HG03378 (cell line): Measurements from ENCODE around the gene EVL.
"Not testable (repeated sequence)": the region's sequence is repeated elsewhere in the genome, so short reads cannot be mapped to it uniquely, and the experiment has no call there.

ENCODE experiments used
- ATAC-seq: cut with Tn5 transposase; IDR thresholded peaks from one replicate; pipeline ENCODE4 v1.9.1; 2021; ENCODE audit warnings: mild to moderate bottlenecking, moderate library complexity; ENCODE audit not compliant: unreplicated experiment

Gene EVL

DNA sequence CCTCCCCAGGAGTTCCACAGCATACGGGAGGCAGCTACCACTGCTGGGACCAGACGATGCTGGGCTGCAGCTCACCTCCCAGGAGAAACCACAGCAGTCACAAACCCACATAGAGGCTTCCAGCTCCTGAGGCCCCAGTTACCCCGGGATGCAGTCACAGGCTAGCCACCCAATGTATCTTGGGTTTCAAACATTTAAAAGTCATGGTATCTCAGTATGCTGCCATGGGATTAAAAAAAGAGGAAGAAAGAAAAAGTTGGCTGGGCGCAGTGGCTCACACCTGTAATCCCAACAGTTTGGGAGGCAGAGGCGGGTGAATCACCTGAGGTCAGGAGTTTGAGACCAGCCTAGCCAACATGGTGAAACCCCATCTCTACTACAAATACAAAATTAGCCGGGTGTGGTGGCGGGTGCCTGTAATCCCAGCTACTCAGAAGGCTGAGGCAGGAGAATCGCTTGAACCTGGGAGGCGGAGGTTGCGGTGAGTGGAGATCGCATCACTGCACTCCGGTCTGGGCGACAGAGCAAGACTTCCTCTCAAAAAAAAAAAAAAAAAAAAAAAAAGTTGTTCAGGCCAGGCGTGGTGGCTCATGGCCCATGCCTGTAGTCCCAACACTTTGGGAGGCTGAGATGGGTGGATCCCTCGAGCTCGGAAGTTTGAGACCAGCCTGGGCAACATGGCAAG is 92.5 kb downstream of the EVL start:
- ATAC-seq = not testable (repeated sequence)

DNA sequence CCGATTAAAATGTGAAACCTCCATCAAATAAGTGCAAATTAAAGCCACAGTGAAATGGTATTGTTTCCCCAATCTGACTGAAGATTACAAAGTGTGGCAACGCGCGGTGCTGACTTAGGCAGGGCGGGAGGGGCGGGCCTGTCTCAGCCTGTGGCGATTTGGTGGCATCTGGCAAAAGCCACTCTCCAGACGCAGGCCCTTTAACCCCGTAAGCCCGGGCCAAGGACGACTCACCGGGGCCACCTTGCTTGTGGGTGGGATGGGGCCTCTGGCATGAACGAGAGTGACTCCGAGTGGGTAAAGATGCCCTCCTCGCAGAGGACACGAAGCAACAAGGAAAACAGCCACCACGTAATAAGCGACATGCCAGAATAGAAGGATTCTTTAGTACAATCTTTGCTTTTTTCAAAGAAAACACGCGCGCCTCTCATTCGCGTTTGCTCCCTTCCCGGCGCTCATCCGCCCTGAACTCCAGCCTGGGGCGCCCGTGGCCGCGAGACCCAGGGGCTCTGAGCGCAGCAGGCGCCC is 93.4 kb downstream of the EVL start:
- no peak for ATAC-seq

DNA sequence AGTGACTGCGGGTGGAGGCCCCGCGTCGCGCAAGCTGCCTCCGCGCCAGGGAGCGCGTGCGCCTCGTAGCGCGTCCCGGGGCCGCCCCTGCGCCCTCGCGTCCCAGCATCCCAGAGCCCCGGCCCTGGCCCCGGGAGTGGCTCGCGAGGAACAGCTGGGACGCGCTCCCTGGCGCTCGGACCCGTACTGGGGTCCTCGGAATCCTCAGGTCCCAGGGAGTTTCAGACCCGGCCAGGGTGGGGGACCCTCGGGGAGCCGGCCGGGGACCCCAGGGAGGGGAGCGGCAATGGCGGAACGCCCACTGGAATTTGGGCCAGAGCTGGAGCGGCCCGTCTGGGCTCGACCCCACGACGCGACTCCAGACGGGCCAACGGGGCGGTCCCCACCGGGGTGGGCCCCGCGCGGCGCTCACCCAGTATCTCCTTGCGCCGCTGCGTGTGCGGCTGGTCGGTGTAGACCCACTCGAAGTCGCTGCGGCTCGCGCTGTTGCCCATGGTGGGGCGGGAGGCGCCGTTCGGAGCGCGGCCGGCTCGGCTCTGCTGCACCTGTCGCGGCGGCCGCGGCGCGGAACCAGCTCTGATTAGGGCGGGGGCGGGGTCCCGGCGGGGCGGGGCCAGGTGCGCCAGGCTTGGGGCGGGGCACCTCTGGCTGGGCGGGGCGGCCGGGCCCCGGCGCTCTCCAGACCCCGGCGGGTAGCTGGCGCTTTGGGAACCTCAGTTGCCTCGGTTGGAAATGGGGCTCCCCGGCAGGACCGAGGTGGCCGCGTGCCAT is 94.1 kb downstream of the EVL start, which contains the start of gene DEGS2:
Gene DEGS2 (minus strand): TSS at position 552 of the 771 bp plus-strand sequence. CDS start 58 bp downstream, at position 494.
- no peak for ATAC-seq

DNA sequence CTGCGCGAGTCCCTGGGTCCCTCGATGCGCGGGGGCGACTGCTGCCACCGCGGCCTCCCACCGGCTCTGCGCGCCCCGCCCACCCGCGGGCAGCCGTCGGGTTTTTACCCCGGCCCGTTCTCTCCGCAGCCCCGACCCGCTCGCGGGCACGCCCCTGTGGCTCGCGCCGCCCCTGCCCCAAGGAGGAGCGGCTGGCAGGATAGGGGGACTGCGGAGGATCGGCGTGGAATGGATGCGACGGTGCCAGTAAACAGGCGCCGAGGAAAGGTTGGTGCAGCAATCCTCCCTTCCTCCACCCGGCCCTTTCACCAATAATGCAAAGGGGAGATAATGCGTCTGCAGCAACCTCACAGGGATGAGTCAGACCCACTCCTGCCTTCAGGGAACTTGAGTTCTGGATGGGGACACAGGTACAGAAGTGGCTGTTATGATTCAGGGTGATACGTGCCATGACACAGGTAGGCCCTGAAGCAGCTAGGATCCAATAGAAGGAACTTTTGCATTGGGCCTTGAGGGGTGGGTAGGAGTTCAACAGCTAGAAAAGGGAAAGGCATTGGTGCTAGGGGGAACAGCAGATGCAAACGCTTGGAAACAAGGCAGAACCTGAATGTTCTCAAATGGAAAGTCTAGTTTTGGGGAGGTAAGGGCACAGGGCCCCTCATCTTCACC is 94.8 kb downstream of the EVL start:
- ATAC-seq = no peak

DNA sequence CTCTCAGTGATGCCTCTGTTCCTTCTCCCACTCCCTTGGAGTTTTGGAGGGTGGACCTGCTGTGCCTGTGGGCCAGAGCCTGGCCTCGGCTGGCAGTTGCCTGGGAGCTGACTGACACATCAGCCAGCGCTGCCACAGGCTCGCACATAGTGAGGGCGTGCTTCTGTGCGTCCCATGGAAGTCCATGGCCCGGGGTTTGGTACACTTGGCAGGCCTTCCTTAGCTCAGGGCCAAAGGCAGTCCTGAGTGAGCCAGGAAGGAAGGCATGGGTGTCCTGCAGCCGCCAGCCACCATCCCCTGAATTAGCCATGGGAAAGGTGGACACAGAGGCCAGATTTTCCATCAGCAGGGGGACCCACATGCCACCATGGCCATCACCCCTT is 95.3 kb downstream of the EVL start:
- no peak for ATAC-seq

DNA sequence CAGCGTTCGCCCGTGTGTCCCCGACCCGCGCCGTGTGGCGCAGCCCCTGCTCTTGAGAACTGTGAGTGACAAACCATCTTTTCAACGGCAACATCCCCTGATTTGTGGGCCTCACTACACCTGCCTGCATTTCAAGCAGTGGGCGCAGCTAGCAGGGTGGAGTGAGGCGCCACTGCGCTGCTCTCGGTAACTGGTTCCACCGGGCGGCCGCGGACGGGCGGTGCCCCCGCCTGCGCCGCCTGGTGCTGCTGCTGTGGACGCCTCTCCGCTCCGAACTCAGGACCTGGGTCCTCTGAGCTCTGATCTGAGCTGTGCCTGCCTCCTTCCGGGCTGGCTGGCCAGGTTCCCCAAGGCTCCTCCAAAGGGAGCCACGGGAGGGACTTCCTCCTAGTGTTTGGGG is 100.2 kb downstream of the EVL start:
- ATAC-seq = no peak

DNA sequence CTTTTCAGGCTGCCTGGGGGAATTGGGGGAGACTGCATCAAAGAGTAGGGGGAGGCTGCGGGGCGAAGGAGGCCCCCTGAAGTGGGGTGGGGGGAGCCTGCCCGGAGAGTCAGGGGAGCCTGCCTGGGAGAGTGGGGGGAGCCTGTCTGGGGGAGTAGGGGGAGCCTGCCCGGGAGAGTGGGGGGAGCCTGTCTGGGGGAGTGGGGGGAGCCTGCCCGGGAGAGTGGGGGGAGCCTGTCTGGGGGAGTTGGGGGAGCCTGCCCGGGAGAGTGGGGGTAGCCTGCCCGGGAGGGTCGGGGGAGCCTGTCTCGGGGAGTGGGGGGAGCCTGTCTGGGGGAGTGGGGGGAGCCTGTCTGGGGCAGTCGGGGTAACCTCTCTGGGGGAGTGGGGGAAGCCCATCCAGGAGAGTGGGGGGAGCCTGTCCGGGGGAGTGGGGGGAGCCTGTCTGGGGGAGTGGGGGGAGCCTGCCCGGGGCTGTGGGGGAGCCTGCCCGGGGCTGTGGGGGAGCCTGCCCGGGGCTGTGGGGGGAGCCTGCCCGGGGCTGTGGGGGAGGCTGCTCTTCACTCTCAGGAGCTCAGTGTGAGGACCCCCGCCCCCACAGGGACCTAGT is 100.7 kb downstream of the EVL start:
- no peak for ATAC-seq

DNA sequence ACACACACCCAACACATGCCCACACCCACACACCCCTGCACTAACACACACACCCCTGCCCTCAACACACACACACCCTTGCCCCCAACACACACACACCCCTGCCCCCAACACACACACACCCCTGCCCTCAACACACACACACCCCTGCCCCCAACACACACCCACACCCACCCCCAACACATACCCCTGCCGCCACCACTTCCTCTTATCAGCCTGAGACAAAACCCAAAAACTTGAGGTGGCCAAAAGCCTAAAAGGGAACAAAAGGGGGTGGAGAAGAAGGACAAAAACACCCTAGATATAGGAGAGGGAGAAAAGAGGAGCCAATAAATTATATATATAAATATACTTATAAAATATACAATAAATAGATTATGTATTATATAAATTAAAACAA is 103.3 kb downstream of the EVL start:
- ATAC-seq = no peak

DNA sequence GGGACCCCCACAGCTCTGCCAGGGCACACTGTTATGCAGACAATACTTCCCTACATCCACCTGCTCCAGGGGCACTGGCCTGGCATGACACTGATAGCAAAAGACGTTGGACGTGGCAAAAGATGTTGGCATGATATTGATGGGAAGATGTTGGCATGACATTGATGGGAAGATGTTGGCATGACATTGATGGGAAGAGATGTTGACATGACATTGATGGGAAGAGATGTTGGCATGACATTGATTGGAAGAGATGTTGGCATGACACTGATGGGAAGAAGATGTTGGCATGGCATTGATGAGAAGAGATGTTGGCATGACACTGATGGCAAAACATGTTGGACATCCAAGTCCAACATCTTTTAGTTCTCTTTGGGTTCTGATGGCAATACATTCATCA is 105.7 kb downstream of the EVL start:
- ATAC-seq = no peak

DNA sequence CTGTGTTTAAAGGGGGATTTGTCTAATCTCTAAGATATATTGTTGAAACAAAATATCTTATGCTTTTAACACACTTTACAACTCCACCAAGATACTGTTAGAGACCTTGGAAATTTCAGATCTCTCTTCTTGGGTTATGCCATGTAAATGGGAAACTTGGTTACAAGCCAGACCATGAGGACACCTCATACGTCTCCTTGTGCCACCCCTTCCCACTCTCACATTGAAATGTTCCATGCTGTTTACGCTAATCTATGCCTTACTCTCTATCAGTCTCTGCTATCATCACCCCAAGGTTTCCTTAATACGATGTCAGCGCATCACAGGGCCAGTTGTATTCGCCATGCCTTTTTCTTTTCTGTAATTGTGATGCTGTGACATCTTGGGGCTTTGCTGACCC is 107.6 kb downstream of the EVL start:
- ATAC-seq = no peak

DNA sequence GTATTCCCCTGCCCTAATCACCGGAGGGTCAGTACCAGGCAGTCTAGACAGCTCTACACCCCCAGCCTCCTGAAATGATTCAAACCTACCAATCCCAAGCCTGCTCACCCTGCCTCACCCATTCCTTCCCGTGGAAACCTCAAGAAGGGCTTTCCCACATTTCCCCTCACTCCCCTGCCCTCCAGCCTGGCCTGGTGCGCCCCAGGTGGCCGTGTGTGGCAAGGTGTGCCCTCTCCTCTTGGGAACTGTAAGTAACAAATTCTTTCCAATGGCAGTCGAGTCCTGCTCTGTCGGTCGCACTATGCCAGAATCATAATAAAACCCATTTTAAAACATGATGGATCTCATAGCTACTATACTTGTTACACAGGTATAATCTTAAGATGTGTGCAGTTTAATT is 108.1 kb downstream of the EVL start:
- ATAC-seq = no peak

DNA sequence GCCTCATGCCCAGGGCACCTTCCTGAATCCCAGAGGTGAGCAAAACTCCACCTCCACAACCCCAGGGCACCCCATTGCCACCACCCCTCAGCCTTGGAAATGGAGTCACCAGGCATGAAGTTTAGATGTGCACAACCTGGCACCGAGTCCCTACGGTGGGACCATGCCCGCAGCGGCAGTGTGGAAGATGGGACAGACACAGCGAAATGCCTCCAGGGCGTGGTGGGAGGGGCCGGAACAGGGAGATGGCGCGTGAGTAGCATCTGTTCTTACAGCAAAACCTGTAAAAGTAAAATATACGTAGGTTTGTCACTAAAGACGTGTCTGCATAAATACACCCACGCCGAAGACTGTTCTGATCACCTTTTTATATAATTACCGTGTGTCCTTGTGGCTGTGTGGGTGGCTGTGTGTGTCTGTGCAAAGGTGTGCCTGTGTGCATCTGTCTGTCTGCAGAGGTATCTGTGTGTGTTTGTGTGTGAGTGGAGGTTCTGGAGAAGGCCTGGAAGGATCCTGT is 111.6 kb downstream of the EVL start:
- no peak for ATAC-seq

DNA sequence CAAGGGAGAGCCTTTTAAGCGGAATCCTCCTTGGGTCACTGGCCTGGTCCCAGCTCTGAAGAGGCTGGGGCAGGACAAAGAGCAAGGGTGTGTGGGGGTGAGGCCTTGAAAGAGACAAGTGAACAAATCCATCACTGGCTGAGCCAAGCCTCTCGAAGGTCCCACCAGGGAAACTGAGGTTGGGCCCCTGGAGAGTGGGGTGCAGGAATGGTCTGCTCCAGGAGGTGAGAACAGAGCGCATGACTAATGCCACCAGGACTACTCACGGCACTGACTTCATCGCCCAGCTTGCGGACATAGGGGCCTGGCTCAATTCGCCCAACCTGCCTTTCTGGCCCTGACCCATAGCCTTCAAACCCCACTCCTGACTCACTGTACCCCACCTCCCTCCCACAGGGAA is 113.5 kb downstream of the EVL start:
- ATAC-seq = no peak

DNA sequence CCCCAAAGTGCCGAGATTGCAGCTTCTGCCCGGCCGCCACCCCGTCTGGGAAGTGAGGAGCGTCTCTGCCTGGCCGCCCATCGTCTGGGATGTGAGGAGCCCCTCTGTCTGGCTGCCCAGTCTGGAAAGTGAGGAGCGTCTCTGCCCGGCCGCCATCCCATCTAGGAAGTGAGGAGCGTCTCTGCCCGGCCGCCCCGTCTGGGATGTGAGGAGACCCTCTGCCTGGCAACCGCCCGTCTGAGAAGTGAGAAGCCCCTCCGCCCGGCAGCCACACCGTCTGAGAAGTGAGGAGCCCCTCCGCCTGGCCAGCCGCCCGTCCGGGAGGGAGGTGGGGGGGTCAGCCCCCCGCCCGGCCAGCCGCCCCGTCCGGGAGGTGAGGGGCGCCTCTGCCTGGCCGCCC is 115.4 kb downstream of the EVL start:
- ATAC-seq = not testable (repeated sequence)

DNA sequence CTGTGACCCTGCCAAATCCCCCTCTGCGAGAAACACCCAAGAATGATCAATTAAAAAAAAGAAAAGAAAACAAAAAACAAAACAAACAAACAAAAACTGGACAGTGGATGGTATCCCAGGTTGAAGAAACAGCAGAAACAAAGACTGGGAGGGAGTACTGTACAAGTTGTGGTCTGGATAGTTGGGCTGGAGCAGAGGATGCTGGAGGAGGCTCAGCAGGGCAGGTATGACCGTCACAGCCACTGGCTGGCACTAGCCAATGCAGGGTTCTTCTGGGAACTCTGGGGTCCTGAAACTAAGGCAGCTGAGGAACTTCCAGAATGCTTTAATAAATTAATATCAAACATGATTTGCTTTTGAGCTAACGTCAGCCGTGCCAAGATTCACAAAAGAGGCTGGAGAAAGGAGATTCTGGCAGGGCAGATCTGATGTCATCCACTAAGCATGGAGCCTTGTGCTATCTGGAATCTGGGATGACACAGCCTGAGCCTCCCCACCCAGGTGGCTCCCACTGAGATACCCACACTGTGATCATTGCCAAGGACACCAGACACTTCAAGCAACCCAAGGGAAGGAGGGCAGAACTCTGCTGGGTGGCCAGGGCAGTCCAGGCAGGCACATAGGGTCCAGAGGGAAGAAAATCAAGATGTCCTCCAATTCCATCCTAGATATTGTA is 116.8 kb downstream of the EVL start:
- not testable (repeated sequence) for ATAC-seq

DNA sequence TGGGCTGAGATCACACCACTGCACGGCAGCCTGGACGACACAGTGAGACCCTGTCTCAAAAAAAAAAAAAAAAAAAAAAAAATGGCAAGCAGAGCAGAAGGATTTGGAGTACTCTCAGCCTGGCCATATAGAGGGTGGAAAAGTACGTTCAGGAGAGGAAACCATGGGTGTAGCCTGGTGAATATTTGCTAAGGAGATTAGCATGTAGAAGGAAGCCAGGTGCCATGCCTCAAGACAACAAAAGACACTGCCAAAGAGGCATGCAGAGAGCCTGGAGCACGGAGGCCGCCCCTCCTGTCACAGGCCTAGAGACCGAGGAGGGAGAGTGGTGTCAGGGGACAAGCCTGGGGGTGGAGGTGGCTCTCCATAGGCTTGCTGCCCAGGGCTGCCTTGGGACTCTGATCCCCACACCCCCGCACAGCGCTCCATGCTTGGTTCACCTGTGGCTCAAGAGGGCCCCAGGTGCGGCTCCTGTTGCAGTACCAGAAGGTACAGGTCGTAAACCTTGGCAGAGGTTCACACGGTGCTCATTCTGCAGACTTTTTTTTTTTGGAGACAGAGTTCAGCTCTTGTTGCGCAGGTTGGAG is 122.1 kb downstream of the EVL start:
- no peak for ATAC-seq

DNA sequence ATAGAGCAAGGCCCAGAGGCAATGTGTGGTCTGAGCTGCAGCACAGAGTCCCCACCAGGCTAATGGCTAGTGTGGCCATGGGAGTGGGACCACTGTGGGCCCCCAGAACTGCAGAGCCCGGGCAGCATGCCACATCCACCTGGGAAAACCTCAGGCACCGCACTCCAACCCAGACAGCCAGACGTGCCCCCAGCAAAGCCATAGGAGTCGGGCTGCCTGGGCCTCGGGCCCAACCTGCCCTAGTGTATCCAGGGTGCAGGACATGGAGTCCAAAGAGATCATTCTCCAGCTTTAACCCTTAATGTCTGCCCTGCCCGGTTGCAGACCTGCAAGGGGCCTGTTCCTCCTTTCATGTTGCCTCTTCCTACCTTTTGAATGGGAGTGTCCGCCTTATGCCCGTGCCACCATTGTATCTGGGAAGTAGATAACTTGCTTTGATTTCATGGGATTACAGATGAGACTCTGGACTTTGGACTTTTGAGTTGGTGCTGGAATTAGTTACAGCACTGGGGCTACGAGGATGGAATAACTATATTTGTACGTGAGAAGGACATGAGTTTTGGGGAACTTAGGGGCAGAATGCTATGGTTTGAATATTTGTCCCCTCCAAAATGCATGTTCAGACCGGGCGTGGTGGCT is 123.3 kb downstream of the EVL start:
- ATAC-seq = no peak

DNA sequence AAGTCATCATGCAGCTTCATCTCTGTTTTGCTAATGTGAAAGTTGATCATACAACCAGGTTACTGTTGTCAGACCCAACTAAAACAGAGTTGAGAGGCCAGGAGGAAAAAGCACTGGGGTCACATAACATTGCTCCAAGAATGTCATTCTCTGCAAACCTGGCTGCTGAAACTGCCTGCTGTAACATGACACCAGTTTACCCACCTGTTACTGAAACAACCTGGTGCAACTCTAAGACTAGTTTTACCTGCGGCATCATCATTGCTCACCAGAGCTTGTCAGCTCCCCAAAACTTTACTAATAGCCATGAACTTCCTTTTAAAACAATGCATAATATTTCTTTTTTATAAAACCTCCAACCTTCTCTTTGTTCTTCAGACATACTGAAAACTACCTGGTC is 124.9 kb downstream of the EVL start:
- ATAC-seq = no peak

DNA sequence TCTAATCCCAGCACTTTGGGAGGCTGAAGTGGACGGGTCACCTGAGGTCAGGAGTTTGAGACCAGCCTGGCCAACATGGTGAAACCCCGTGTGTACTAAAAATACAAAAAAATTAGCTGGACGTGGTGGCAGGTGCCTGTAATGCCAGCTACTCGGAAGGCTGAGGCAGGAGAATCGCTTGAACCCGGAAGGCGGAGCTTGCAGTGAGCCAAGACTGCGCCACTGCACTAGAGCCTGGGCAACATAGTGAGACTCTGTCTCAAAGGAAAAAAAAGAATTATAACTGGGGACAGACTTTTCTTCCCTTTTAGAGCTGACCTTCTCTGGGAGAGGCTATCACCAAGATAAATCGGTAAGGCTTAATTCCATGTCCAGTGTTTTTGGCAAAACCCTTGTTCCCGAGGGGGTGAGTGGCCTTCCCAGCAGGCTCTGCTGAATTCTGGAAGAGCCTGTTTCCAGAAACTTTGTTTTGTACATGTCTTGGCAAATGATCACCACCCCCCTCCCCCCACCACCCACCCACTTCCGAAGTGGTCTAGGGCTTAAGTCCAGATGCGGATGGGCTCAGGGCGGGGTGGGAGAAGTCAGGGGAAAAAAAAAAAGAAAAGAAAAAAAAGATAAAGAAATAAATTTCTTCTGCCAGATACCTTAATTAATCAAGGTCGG is 126.5 kb downstream of the EVL start:
- no peak for ATAC-seq
